Stimulated activated CD8-positive, alpha-beta memory T cell treated with anti-CD3 and anti-CD28 coated beads, Interleukin-4, amount 100 ng/mL, for 48 hours (primary cell): ENCODE results near the gene BFAR.
"Not testable (repeated sequence)": the region's sequence is repeated elsewhere in the genome, so short reads cannot be mapped to it uniquely, and the experiment has no call there.

Experiments
- DNase-seq: peaks from one replicate; pipeline ENCODE4 v3.0.0-alpha.2; 2020

The BFAR gene

GRCh38 chr16:14701859-14702258 lies 69.1 kb downstream of the BFAR start:
- not testable (repeated sequence) for DNase-seq

- not testable (repeated sequence) for DNase-seq
These were observed 69.9 kb downstream of the BFAR start for GRCh38 chr16:14702672-14703071.

- DNase-seq, result not testable (repeated sequence)
These were observed 70.6 kb downstream of the BFAR start, which contains the start of gene NPIPA3 for GRCh38 chr16:14703156-14704011. TSS of gene NPIPA3 (plus strand) at chr16:14703411. CDS start at chr16:14708944, 5,533 bp downstream.
